Liver (tissue), 9 donors: Measurements from ENCODE around the gene RPL10. TPM values are rescaled to one million over a fixed set of nuclear protein-coding genes. Genes with fewer than 3 reads are reported as not detected.

Source experiments
- DNase-seq: peaks from one replicate; pipeline ENCODE4 v3.0.0-alpha.2; 2017; ENCODE audit warnings: low spot score
- H3K27ac ChIP-seq, 2 donors: one replicate each; pipeline ENCODE4 v1.7.0; 2013; ENCODE audit warnings: inconsistent platforms in 2 of 2, low read length in 2 of 2, control low read depth in 1 of 2, low read depth in 1 of 2, mild to moderate bottlenecking in 1 of 2
- H3K27me3 ChIP-seq, 4 donors: one replicate each; pipeline versions ENCODE4 v1.6.1 to v1.7.0; 2013; ENCODE audit warnings: low read length in 3 of 4, inconsistent platforms in 1 of 4, mild to moderate bottlenecking in 1 of 4, moderate library complexity in 1 of 4; ENCODE audit not compliant: control insufficient read depth in 4 of 4, insufficient read depth in 4 of 4
- H3K36me3 ChIP-seq, 4 donors: one replicate each; pipeline versions ENCODE4 v1.6.1 to v1.7.0; 2013; ENCODE audit warnings: low read length in 3 of 4, mild to moderate bottlenecking in 3 of 4, low read depth in 1 of 4, moderate library complexity in 1 of 4; ENCODE audit not compliant: control insufficient read depth in 4 of 4, insufficient read depth in 3 of 4
- H3K4me1 ChIP-seq, 4 donors: one replicate each; pipeline versions ENCODE4 v1.6.1 to v1.7.0; 2013; ENCODE audit warnings: low read length in 3 of 4, mild to moderate bottlenecking in 3 of 4, moderate library complexity in 1 of 4; ENCODE audit not compliant: control insufficient read depth in 4 of 4, insufficient read depth in 4 of 4
- H3K4me3 ChIP-seq, 3 donors: one replicate each; pipeline versions ENCODE4 v1.6.1 to v1.7.0; 2013; ENCODE audit warnings: low read length in 3 of 3, control low read depth in 1 of 3, low read depth in 1 of 3, mild to moderate bottlenecking in 1 of 3
- H3K9ac ChIP-seq, 2 donors: one replicate each; pipeline ENCODE4 v1.7.0; 2013; ENCODE audit warnings: low read length in 2 of 2, mild to moderate bottlenecking in 2 of 2, moderate library complexity in 2 of 2, control low read depth in 1 of 2, low read depth in 1 of 2
- H3K9me3 ChIP-seq, 4 donors: one replicate each; pipeline versions ENCODE4 v1.6.1 to v1.7.0; 2013; ENCODE audit warnings: low read length in 3 of 4; ENCODE audit not compliant: control insufficient read depth in 4 of 4
- EGR1 ChIP-seq, 2 donors: IDR thresholded peaks; 2 replicates each; pipeline ENCODE4 v1.6.1; 2016 to 2018; ENCODE audit warnings: antibody characterized with exemption in 2 of 2, low read depth in 2 of 2
- FOXA1 ChIP-seq: IDR thresholded peaks from 2 replicates; pipeline ENCODE4 v1.6.1; 2016; ENCODE audit warnings: antibody characterized with exemption
- FOXA2 ChIP-seq: IDR thresholded peaks from 2 replicates; pipeline ENCODE4 v1.6.1; 2016; ENCODE audit warnings: antibody characterized with exemption
- HNF4A ChIP-seq, 2 donors: conservative IDR thresholded peaks; 2 replicates each; pipeline ENCODE4 v1.6.1; 2016; ENCODE audit warnings: antibody characterized with exemption in 2 of 2, mild to moderate bottlenecking in 2 of 2
- HNF4G ChIP-seq: IDR thresholded peaks from 2 replicates; pipeline ENCODE4 v1.6.1; 2016; ENCODE audit warnings: antibody characterized with exemption
- JUND ChIP-seq, 2 donors: IDR thresholded peaks; 2 replicates each; pipeline ENCODE4 v1.6.1; 2016; ENCODE audit warnings: antibody characterized with exemption in 2 of 2
- NR2F2 ChIP-seq: IDR thresholded peaks from 2 replicates; pipeline ENCODE4 v1.6.1; 2016; ENCODE audit warnings: antibody characterized with exemption
- RAD21 ChIP-seq, 2 donors: IDR thresholded peaks; 2 replicates each; pipeline ENCODE4 v1.6.1; 2016; ENCODE audit warnings: antibody characterized with exemption in 2 of 2, mild to moderate bottlenecking in 2 of 2
- RXRA ChIP-seq, 2 donors: IDR thresholded peaks; 2 replicates each; pipeline ENCODE4 v1.6.1; 2017 to 2018; ENCODE audit warnings: antibody characterized with exemption in 2 of 2, mild to moderate bottlenecking in 1 of 2
- TAF1 ChIP-seq: conservative IDR thresholded peaks from 2 replicates; pipeline ENCODE4 v1.6.1; 2016; ENCODE audit warnings: antibody characterized with exemption, mild to moderate bottlenecking
- YY1 ChIP-seq: IDR thresholded peaks from 2 replicates; pipeline ENCODE4 v1.6.1; 2016; ENCODE audit warnings: antibody characterized with exemption, mild to moderate bottlenecking
- WGBS: extraction: QIAGEN DNeasy Blood & Tissue Kit; methylation state at CpG from one replicate; pipeline ENCODE4 v1.1.7; 2013; 5-methylcytosine and 5-hydroxymethylcytosine counted together
- polyA plus RNA-seq, 2 donors: library from polyadenylated mRNA; stranded (reverse) in 1 of 2; unstranded in 1 of 2; fragments of 200-250 nt in 1 of 2; fragments of >200 nt in 1 of 2; fragmentation: Nextera tagmentation in 1 of 2; extraction: Ambion mirVana in 1 of 2; gene quantifications; one replicate each; pipeline versions ENCODE4 v1.2.1 to v1.2.3, GENCODE V29; 2013 to 2015
- total RNA-seq, 2 donors: library from RNA; depleted of rRNA; stranded (reverse); fragments of >200 nt; gene quantifications; one replicate each; pipeline ENCODE4 v1.2.3, GENCODE V29; 2014
- TF ChIP-seq, protein P1 (sequence below): IDR thresholded peaks from 2 replicates; pipeline ENCODE4 v1.6.1; 2016; ENCODE audit warnings: antibody characterized with exemption
- TF ChIP-seq, protein P2 (sequence below): fragments of 150-350 bp; IDR thresholded peaks from 2 replicates; pipeline ENCODE4 v1.5.1; 2017; ENCODE audit warnings: improper control_type of control experiment, low read depth, low read length; ENCODE audit not compliant: missing input control
- TF ChIP-seq, protein P3 (sequence below): IDR thresholded peaks from 2 replicates; pipeline ENCODE4 v1.6.1; 2016; ENCODE audit warnings: antibody characterized with exemption, mild to moderate bottlenecking
- TF ChIP-seq, protein P4 (sequence below): IDR thresholded peaks from 2 replicates; pipeline ENCODE4 v1.6.1; 2016; ENCODE audit warnings: antibody characterized with exemption
- TF ChIP-seq, protein P5 (sequence below): IDR thresholded peaks from 2 replicates; pipeline ENCODE4 v1.6.1; 2016; ENCODE audit warnings: antibody characterized with exemption
- donor health status: healthy.
- donor health status: healthy.
- donor health status: healthy.
- donor health status: healthy.
- donor health status: healthy.

Gene RPL10
- total and polyA plus RNA-seq, 4 donors, result 446 to 1,644 (median 1,423) TPM

DNA sequence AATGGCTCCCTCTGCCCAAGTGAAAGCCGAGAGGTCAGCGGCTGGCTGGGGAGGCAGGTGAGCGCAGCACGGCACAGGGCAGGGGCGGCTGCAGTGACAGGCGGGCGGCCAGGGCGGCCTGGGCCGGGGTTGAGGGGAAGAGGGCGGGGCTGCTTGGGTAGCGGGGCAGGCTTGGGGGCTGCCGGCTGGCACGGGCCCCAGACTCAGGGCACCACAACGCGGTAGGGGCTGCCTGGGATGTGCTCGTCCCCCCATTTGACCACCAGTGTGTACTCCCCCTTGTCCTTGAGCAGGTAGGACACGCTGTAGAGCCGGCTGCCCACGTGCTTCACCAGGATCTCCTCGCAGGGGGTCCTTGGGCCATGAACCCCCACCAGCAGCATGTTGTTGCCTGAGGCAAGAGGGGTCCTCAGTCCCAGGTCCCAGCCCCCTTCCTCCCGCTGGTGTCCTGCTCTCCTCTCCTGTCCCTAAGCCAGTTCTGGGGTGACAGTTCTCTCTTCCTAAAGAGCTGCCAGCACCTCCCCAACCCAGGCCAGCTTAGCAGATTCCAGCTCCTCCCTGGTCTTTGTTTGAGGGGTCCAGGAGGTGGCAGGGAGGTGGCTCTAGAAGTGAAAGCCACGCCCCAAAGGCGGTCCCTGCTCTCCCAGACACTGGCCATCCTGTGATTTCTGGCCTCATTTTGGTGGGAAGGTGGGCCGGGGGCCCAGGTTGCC, 49.4 kb upstream of the RPL10 start:
- peaks cover 0 to 5% (median 5%) of the 10 kb centered on the region in 4 donors for H3K36me3 ChIP-seq
- H3K27ac ChIP-seq, result no peak overlapping the region
- 95% methylated on average over 24 of the region's 24 CpGs for WGBS

More for the DNA sequence above, 49.4 kb upstream of the RPL10 start:
- no peak for DNase-seq
- Histone ChIP-seq H3K4me1 (peaks cover 0 to 14% (median 4%) of the 10 kb centered on the region in 4 donors), H3K27me3 (no peaks in the 10 kb centered on the region), H3K9me3 (no peaks in the 10 kb centered on the region), H3K4me3 (no peak overlapping the region), H3K9ac (no peak overlapping the region)
- no peak for TF ChIP-seq NR2F2
- TF ChIP-seq YY1, result no peak
- TF ChIP-seq TAF1, result no peak
- TF ChIP-seq RAD21 (IDR thresholded peaks at IDR 0.05), result no peak
- TF ChIP-seq, protein P1, sequence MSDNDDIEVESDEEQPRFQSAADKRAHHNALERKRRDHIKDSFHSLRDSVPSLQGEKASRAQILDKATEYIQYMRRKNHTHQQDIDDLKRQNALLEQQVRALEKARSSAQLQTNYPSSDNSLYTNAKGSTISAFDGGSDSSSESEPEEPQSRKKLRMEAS, result no peak
- TF ChIP-seq, protein P2, sequence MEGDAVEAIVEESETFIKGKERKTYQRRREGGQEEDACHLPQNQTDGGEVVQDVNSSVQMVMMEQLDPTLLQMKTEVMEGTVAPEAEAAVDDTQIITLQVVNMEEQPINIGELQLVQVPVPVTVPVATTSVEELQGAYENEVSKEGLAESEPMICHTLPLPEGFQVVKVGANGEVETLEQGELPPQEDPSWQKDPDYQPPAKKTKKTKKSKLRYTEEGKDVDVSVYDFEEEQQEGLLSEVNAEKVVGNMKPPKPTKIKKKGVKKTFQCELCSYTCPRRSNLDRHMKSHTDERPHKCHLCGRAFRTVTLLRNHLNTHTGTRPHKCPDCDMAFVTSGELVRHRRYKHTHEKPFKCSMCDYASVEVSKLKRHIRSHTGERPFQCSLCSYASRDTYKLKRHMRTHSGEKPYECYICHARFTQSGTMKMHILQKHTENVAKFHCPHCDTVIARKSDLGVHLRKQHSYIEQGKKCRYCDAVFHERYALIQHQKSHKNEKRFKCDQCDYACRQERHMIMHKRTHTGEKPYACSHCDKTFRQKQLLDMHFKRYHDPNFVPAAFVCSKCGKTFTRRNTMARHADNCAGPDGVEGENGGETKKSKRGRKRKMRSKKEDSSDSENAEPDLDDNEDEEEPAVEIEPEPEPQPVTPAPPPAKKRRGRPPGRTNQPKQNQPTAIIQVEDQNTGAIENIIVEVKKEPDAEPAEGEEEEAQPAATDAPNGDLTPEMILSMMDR, result no peak
- TF ChIP-seq, protein P3, sequence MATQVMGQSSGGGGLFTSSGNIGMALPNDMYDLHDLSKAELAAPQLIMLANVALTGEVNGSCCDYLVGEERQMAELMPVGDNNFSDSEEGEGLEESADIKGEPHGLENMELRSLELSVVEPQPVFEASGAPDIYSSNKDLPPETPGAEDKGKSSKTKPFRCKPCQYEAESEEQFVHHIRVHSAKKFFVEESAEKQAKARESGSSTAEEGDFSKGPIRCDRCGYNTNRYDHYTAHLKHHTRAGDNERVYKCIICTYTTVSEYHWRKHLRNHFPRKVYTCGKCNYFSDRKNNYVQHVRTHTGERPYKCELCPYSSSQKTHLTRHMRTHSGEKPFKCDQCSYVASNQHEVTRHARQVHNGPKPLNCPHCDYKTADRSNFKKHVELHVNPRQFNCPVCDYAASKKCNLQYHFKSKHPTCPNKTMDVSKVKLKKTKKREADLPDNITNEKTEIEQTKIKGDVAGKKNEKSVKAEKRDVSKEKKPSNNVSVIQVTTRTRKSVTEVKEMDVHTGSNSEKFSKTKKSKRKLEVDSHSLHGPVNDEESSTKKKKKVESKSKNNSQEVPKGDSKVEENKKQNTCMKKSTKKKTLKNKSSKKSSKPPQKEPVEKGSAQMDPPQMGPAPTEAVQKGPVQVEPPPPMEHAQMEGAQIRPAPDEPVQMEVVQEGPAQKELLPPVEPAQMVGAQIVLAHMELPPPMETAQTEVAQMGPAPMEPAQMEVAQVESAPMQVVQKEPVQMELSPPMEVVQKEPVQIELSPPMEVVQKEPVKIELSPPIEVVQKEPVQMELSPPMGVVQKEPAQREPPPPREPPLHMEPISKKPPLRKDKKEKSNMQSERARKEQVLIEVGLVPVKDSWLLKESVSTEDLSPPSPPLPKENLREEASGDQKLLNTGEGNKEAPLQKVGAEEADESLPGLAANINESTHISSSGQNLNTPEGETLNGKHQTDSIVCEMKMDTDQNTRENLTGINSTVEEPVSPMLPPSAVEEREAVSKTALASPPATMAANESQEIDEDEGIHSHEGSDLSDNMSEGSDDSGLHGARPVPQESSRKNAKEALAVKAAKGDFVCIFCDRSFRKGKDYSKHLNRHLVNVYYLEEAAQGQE, result no peak
- no peak for TF ChIP-seq HNF4G
- no peak for TF ChIP-seq RXRA (IDR thresholded peaks at IDR 0.05)
- TF ChIP-seq, protein P4, sequence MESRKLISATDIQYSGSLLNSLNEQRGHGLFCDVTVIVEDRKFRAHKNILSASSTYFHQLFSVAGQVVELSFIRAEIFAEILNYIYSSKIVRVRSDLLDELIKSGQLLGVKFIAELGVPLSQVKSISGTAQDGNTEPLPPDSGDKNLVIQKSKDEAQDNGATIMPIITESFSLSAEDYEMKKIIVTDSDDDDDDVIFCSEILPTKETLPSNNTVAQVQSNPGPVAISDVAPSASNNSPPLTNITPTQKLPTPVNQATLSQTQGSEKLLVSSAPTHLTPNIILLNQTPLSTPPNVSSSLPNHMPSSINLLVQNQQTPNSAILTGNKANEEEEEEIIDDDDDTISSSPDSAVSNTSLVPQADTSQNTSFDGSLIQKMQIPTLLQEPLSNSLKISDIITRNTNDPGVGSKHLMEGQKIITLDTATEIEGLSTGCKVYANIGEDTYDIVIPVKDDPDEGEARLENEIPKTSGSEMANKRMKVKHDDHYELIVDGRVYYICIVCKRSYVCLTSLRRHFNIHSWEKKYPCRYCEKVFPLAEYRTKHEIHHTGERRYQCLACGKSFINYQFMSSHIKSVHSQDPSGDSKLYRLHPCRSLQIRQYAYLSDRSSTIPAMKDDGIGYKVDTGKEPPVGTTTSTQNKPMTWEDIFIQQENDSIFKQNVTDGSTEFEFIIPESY, result no peak
- TF ChIP-seq JUND (IDR thresholded peaks at IDR 0.05), result no peak
- TF ChIP-seq EGR1 (IDR thresholded peaks at IDR 0.05; ENCODE audit: low read depth in 2 of 2), result no peak
- TF ChIP-seq, protein P5, sequence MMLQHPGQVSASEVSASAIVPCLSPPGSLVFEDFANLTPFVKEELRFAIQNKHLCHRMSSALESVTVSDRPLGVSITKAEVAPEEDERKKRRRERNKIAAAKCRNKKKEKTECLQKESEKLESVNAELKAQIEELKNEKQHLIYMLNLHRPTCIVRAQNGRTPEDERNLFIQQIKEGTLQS, result no peak
- TF ChIP-seq FOXA1, result no peak
- no peak for TF ChIP-seq FOXA2
- TF ChIP-seq HNF4A (conservative IDR thresholded peaks at IDR 0.05), result no peak
